ENCODE data around the gene ZNF396.

The ZNF396 gene

DNA sequence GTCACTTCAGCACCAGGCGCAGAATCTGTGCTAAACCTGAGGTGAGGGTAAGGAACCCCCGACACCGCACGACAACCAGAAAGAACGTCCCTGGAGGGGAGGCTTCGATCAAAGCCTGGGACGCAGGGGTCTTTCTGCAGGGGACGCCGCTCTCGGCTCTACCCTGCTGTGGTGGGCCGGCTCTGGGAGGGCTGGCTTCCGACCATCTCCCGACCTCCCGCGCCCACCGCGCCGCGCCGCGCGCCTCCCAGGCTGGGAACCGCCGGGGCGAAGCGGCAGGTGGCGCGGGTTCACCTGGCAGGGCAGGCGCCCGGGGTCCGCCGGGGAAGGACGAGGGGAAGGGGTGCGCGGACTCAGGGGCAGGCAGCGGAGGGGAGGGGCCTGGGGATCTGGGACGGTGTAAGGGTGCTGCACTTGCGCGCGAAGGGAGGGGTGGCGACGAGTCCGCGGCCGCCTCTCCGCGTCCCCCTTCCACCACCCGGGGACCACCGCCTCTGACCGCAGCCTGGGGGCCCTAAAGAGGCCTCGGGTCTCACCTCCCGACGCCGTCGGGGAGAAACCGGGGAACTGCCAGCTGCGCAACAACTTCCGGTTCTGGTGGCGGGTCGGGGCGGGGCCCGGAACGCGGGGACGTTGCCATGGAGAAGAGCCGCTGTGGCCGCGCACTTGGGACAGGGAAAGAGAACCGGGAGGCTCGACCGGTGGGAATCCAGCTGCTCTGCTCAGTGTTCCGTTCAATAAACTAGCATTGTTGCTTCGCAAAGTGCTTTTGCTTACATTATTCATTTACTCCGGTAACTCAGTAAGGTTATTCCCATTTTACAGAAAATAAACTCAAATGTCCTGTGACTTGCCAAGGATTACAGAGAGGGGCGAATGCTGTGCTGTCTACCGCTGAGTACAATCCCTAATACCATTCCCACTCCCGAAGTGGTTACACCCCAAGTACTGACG is at the start of gene ZNF396:
TSS of gene ZNF396 (minus strand) at position 596 of the 954 bp plus-strand sequence. CDS start 3,045 bp downstream, outside the sequence.
- peak; percentile 72 for DNase-seq

- no peak for DNase-seq
Observed at GRCh38 chr18:35426786-35427185, 49.6 kb upstream of the ZNF396 start.

DNA sequence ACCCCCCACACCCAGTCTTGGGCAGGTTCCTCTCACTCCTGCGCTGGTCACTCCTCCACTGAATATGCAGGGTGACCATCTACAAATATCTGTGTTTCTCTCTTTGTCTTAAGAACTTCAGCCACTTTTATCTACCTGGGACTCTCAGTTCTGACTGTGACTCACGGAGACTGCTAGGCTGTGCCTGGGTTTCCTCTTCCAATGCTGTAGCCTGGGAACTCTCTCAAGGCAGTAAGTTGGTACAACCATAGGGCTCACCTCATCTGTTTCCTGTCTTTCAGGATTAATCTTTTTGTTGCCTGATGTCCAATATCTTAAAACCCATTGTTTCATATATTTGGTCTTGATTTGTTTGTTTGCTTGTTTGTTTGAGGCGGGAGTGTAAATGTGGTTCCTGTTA is 47.2 kb upstream of the ZNF396 start:
- no peak for DNase-seq

DNA sequence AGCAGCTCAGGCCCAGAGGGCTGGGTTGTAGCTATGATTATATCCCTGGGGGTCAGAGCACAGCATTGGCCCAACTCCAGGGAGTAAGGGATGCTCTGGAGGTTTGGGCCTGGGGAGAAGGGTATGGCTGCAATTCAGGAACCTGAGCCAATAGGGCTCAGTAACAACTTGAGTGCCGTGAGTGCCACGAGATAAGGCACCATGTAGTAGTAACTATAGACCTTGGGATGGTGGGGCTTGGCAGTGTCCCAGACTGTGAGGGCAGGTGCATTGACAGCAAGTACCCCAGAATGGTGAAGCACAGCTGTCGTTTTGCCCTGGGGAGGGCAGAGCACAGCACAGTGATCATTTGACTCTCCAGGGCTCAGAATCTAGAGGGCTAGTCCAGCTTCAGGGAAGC is 45.1 kb upstream of the ZNF396 start:
- DNase-seq, result no peak

- no peak for DNase-seq
Observed at GRCh38 chr18:35418610-35419009, 41.5 kb upstream of the ZNF396 start.

DNA sequence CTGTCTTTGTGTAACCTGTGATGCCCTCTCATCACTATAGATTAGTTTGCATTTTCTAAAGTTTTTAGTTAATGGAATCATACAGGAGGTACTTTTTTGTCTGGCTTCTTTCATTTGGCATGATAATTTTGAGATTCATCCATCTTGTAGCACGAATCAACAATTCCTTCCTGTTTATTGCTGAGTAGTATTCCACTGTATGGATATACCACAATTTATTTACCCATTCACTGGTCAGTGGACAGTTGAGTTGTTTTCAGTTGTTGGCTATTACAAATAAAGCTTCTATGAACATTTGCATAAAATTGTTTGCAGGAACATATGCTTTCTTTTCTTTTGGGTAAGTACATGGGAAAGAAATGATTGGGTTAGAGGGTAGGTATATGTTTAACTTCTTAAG is 40.1 kb upstream of the ZNF396 start:
- no peak for DNase-seq

DNA sequence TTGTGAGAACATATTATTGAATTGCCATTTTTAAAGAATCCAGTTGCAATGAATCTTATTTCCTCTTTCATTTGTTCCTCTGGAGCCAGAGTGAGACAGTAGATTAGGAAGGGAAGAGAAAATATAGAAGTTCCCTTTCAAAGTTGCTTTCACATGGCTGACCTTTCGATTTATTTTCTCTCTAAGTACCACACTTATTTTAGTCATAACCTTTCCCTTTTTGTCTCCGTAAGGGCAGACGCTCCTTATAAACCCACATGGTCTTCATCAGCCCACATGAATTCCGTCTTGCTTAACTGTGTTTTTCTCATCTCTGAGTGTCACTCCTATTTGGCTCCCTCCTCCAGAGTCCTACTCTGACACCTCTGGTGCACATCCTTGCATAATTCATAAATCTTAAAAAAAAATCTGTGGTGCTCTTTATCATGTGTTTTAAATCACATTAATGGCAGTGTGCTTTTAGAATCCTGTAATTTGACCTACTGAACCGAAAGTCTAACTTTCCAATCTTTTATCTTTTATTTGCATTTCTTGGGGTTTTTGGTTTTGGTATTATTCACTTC is 38.5 kb upstream of the ZNF396 start:
- DNase-seq, result no peak

GRCh38 chr18:35413163-35413511 is 36.0 kb upstream of the ZNF396 start:
- DNase-seq, result no peak

DNA sequence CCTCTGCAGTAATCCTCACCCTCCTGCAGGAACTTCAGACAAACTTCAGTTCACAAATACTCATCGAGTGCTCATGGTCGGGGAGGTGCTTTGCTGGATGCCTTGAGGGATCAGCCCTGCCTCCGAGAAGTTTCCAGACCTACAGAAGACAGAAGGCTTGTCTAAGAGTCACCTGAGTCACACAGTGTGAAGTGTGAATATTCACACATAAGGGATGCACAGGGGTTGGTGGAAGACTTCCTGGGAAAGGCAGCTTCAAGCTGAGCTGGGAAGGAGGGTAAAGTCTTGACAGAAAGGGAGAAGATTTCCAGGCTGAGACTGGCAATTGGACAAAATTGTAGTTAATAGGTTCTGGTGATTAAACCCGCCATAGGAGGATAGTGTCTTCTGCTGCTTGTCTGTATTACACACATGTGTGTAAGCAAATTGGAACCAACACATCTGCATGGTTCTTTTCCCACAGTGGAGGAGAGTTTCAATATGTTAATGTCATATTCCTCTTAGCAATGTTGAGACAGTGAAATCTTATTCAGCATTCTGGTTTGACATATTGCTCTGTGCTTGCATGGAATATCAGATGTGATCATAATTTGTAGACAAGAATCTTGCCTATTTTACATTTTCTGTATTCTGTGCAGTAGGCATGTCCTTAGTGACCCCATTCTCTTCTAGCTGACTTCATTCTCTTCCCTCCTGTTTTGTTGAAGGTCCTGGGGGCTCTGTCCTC is 34.7 kb upstream of the ZNF396 start:
- no peak for DNase-seq

- DNase-seq, result no peak
Observed at GRCh38 chr18:35410561-35410960, 33.4 kb upstream of the ZNF396 start.

DNA sequence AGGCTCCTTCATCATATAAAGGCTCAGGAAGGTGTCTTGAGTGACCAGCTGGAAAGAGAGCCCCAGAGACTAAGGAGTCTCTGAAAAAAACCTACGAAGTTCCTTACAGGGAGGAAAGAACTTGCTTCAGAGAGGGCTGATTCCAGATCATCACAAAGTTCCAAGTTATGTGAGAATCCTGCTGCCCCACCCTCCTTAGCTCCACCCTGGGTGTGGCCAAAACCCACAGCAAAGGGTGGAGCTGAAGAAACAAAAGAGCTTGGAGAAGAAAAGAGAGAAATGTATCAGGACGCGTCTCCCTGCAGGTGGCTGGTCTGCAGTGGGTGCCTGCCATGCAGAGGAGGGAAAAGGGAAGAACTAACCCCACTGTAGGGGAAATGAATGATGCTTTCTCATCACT is 32.8 kb upstream of the ZNF396 start:
- no peak for DNase-seq

DNA sequence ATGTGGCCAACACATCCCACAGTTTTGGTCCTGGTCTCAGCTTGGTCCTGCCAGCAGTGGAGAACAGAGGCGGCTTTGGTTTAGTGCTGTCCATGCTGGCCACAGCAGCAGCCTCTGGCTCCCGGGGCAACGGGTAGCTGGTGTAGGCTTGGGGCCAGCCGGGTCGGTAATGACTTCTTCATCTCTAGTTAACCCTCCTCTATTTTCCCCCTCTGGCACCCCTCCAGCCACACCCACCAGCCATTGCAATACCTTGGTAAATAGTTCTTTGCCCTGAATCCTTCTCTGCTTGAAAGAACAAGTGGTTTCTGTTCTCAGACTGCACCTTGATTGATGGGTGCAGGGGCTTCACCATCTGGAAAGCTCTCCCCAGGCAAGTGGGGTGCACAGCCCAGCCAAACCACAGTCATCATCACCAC is 31.7 kb upstream of the ZNF396 start:
- no peak for DNase-seq

DNA sequence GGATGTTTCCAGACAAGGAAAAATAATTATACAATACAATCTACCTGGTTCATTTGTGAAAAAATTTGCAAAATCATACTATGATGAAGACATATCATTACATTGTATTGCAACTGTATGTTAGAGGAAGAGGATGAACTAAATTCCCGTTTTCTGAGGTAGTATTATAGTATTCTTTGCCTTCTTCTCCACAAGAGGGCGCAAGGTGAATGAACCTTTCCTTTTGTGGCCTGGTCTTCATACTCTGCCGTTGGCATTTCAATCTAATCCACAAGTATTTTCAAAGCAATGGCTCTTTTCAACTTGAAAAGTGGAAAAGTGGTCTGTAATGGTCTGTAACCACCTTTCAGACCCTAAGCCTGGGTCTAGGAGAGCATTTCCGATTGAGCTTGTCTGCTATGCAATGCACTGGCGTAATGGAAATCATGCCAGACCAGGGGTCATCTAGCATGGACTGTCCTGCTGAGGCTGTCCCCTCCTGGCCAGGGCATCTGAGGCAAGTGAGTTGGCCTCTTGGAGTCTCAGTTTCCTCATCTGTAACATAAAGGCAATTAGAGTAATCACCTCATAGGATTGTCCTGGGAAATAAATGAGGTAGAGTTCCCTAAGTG is 30.8 kb upstream of the ZNF396 start:
- peak; percentile 75 for DNase-seq

- DNase-seq, result no peak
Observed at GRCh38 chr18:35406666-35407065, 29.5 kb upstream of the ZNF396 start.

- DNase-seq, result no peak
Observed at GRCh38 chr18:35397976-35398375, 20.8 kb upstream of the ZNF396 start.

DNA sequence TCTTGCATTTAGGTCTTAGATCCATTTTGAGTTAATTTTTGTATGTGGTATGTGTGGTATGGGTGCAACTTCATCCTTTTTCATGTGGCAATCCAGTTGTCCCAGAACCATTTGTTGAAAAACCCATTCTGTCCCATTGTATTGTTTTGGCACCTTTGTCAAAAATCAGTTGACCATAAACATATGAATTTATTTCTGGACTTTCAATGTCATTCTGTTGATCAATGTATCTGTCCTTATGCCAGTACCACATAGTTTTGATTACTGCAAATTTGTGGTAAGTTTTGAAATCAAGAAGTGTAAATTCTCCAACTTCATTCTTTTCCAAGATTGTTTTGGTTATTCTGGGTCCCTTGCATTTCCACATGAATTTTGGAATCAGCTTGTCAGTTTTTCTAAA is 16.6 kb upstream of the ZNF396 start:
- DNase-seq, result no peak

DNA sequence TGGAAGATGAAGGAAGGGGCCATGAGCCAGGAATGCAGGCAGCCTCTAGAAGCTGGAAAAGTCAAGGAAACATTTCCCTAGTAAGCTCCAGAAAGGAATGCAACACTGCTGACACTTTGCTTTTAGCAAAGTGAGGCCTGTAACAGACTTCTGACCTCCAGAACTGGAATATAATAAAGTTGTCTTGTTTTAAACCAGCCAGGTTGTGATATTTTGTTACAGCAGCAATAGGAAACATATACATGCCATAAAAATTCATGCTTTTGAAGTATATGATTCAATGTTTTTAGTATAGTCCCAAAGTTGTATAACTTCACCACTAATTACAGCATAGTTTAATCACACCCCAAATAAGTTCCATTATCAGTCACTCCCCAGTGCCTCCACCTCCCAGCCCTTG is 15.2 kb upstream of the ZNF396 start:
- DNase-seq, result no peak

- no peak for DNase-seq
Observed at GRCh38 chr18:35390951-35391700, 14.0 kb upstream of the ZNF396 start.

GRCh38 chr18:35389095-35389618 is 12.0 kb upstream of the ZNF396 start:
- no peak for DNase-seq

GRCh38 chr18:35387152-35387571 is 10.0 kb upstream of the ZNF396 start:
- no peak for DNase-seq

DNA sequence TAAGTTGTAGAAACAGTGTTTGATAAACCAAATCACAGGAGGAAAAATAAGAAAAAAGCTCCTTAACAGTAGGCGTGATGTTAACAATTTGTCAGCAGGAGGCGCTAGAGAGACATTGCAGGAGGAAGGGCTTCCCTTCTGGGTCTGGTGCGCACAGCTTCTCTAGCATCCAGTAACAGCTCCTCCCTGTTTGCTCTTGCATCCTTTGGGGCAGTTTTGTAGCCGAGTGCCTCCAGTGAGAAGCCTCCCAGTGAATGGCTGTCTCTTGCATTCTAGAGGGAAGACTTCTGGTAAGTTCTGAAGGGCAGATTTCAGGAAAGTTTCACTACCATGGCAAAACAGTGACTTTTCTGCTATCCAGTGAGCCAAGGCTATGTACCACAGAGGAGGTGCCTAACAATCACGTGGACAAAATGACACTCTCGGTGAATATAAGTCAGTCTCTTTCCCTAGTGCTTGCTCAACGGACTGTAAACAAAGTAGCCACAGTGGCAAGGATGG is 9.5 kb upstream of the ZNF396 start:
- peak; percentile 78 for DNase-seq

DNA sequence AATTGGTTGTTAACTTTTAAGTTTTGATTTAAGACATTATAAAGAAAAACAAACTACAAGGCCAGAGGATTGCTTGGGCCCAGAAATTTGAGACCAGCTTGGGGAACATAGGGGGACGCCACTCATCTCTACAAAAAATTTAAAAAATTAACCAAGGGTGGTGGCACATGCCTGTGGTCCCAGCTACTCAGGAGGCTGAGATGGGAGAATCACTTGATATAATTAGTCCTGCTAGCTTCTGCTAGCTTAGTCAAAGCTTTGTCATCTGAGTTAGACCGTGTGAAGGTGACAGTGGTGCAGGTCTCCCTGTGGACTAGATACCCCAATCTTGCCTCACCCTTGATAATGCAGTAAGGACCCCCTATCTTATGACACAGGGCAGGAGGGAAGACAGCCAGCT is 6.0 kb upstream of the ZNF396 start:
- no peak for DNase-seq

Data from activated CD4-positive, alpha-beta T cell treated with anti-CD3 and anti-CD28 coated beads, Interleukin-2, Interleukin-6, amounts not matched to agents 100 ng/mL and 50 ng/mL, durations not matched to agents 16 hours and 8 hours (primary cell).